Activated CD4-positive, alpha-beta memory T cell treated with anti-CD3 and anti-CD28 coated beads, Interleukin-2, amount 10 ng/mL, durations not matched to agents 7 days and 5 days (primary cell): ENCODE measurements around the gene C16orf92. TPM values are rescaled to one million over a fixed set of nuclear protein-coding genes. Genes with fewer than 3 reads are reported as not detected.

Source experiments
- CTCF ChIA-PET: fragments of 350-600 bp; sonication (Branson Sonifier 250); formaldehyde crosslinking; loops from one replicate; lab custom pipeline; 2021; ENCODE audit warnings: antibody characterized with exemption, inconsistent platforms; lab: Charles Lee
- POLR2A ChIA-PET: fragments of 350-600 bp; sonication (Branson Sonifier 250); formaldehyde crosslinking; loops from one replicate; lab custom pipeline; 2021; ENCODE audit warnings: antibody characterized with exemption; lab: Charles Lee
- DNase-seq: peaks from one replicate; pipeline ENCODE4 v3.0.0-alpha.2; 2020
- H3K27ac Mint-ChIP-seq: one replicate; pipeline ENCODE4 v1.8.0; 2021; ENCODE audit warnings: mild to moderate bottlenecking, mixed read lengths
- H3K27me3 Mint-ChIP-seq: one replicate; pipeline ENCODE4 v1.8.0; 2021; ENCODE audit warnings: mixed read lengths
- H3K36me3 Mint-ChIP-seq: one replicate; pipeline ENCODE4 v1.8.0; 2021; ENCODE audit warnings: low read depth, mixed read lengths
- H3K4me1 Mint-ChIP-seq: one replicate; pipeline ENCODE4 v1.8.0; 2021; ENCODE audit warnings: mixed read lengths
- H3K4me3 Mint-ChIP-seq: one replicate; pipeline ENCODE4 v1.8.0; 2021; ENCODE audit warnings: mild to moderate bottlenecking, mixed read lengths
- H3K9me3 Mint-ChIP-seq: one replicate; pipeline ENCODE4 v1.8.0; 2021; ENCODE audit warnings: mixed read lengths
- total RNA-seq, 2 experiments: library from RNA; stranded (reverse); gene quantifications; one replicate each; pipeline ENCODE4 v1.2.3, GENCODE V29; 2021

Gene C16orf92
- total RNA-seq, 2 experiments from 2014 or later = not detected

GRCh38 chr16:30024451-30024850 is 1.5 kb downstream of the C16orf92 start:
- Mint-ChIP-seq H3K27ac (no peak overlapping the region), H3K4me3 (no peak overlapping the region), H3K4me1 (peaks cover 13% of the 10 kb centered on the region), H3K36me3 (no peaks in the 10 kb centered on the region), H3K27me3 (peaks cover 39% of the 10 kb centered on the region), H3K9me3 (no peaks in the 10 kb centered on the region)
- ChIA-PET POLR2A (no interaction called here), CTCF (no interaction called here)
- no peak for DNase-seq

GRCh38 chr16:30025156-30025555 is 2.2 kb downstream of the C16orf92 start:
- H3K27me3 Mint-ChIP-seq = peaks cover 46% of the 10 kb centered on the region
- ChIA-PET POLR2A (no interaction called here), CTCF (no interaction called here)
- H3K27ac Mint-ChIP-seq = no peak overlapping the region
- H3K4me3 Mint-ChIP-seq = no peak overlapping the region
- no peak for DNase-seq
- H3K36me3 Mint-ChIP-seq = no peaks in the 10 kb centered on the region
- H3K4me1 Mint-ChIP-seq = peaks cover 15% of the 10 kb centered on the region
- no peaks in the 10 kb centered on the region for H3K9me3 Mint-ChIP-seq

DNA sequence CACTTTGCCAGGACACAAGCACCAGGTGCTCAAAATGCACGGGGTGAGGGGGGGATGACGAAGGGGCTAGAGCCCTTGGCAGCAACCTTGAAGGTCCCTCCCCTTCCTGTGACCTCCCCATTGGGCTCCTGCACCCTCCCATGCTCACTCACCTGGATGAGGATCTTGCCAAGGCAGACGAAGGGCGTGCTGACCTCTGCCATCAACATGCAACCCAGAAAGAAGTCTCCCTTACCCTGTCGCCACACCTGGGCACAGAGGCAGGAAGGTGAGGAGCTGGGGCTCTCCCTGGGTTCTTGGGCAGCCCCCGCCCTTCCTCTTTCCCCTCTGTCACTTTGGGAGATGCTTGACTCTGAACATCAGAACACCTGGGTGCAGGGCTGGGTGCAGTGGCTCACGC is 2.6 kb downstream of the C16orf92 start:
- no peak for DNase-seq
- ChIA-PET CTCF (no interaction called here), POLR2A (no interaction called here)
- Mint-ChIP-seq H3K4me3 (no peak overlapping the region), H3K27me3 (peaks cover 45% of the 10 kb centered on the region), H3K27ac (no peak overlapping the region), H3K9me3 (no peaks in the 10 kb centered on the region), H3K36me3 (no peaks in the 10 kb centered on the region), H3K4me1 (peaks cover 16% of the 10 kb centered on the region)

GRCh38 chr16:30026449-30026848 is 3.5 kb downstream of the C16orf92 start:
- DNase-seq = no peak
- Mint-ChIP-seq H3K27me3 (peaks cover 42% of the 10 kb centered on the region), H3K4me1 (peaks cover 8% of the 10 kb centered on the region), H3K9me3 (no peaks in the 10 kb centered on the region), H3K27ac (no peak overlapping the region), H3K4me3 (no peak overlapping the region), H3K36me3 (no peaks in the 10 kb centered on the region)
- CTCF ChIA-PET = no interaction called here
- POLR2A ChIA-PET = no interaction called here

- Mint-ChIP-seq H3K36me3 (no peaks in the 10 kb centered on the region), H3K9me3 (no peaks in the 10 kb centered on the region), H3K4me3 (no peak overlapping the region), H3K4me1 (peaks cover 8% of the 10 kb centered on the region), H3K27ac (no peak overlapping the region), H3K27me3 (peaks cover 48% of the 10 kb centered on the region)
- ChIA-PET CTCF (interaction anchor here (0.5 kb wide), 1 partner anchor 179 kb away, joined by 3 read pairs; no protein-coding TSS in a partner anchor), POLR2A (no interaction called here)
- DNase-seq = no peak
Measured at GRCh38 chr16:30027588-30028437, 4.8 kb downstream of the C16orf92 start.

DNA sequence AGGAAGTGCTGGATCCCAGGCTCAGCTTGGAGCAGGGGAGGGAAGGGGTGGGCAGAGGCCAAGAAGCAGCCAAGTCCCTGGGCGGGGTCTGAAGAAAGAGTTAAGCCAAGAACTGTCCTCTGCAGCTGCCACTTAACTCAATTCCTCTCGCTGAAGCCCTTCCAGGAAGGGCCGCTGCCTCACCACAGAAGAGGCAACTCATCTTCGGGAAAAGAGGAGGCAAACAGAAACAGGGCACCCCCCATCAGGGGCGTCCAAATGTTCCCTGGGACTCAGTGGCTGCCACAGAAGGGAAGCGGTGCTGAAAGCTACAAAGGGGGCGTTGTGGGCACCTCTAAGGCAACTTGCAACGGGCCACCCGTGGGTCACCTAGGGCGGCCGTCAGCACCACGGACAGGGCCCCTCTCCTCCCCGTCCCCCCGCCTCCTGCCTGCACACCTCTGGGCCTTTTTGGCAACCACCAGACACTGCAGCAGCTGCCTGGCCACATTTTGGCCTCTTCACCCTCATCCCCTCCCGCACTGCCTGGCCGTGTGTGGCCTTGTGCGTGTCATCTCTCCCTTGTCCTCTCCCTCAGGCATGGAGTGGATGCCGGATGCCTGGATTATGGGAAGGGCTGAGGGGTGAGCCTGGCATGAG is 5.6 kb downstream of the C16orf92 start:
- Mint-ChIP-seq H3K27me3 (peaks cover 48% of the 10 kb centered on the region), H3K9me3 (no peaks in the 10 kb centered on the region), H3K4me1 (peaks cover 14% of the 10 kb centered on the region), H3K36me3 (no peaks in the 10 kb centered on the region), H3K27ac (no peak overlapping the region), H3K4me3 (no peak overlapping the region)
- ChIA-PET CTCF (interaction anchor here (0.5 kb wide), 1 partner anchor 180 kb away, joined by 3 read pairs; no protein-coding TSS in a partner anchor), POLR2A (no interaction called here)
- peak; percentile 39 for DNase-seq

DNA sequence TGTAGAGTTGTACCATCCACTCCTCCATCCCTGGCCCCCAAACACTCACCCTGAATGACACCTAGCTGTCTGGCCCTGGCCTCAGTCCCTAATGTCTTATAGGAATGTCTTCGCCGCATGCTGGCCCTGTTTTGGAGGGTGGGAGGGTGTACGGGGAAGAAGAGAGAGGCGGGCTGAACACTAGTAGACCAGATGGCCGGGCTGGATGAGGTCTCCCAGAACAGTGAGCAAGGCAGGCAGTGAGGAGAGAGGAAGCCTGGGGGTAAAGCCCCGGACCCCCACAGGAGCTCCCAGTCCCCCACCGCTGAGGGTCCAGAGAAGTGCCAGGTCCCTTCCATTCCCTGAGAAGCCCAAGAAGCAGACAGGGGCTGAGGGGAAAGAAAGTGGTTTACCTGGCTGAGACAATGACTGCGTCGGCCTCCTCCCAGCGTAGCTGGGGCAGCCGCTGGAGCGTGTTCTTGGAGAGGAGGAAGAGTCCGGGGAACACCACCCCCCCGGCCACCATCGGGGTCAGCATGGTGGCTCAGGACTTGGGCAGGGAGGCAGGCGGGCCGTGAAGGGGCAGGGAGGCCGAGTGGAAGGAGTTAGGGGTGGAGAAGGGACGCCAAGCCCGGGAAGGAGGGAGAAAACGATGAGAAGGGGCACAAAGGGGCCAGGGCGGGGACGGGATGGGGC is 7.2 kb downstream of the C16orf92 start:
- ChIA-PET CTCF (no interaction called here), POLR2A (no interaction called here)
- H3K4me1 Mint-ChIP-seq = peaks cover 21% of the 10 kb centered on the region
- no peak overlapping the region for H3K27ac Mint-ChIP-seq
- no peak for DNase-seq
- peaks cover 49% of the 10 kb centered on the region for H3K27me3 Mint-ChIP-seq
- H3K4me3 Mint-ChIP-seq = no peak overlapping the region
- no peaks in the 10 kb centered on the region for H3K36me3 Mint-ChIP-seq
- H3K9me3 Mint-ChIP-seq = no peaks in the 10 kb centered on the region

GRCh38 chr16:30030841-30031413 is 7.9 kb downstream of the C16orf92 start, which contains the start of gene TLCD3B:
TSS of gene TLCD3B (minus strand) at chr16:30031271. CDS start at chr16:30030527, 744 bp downstream.
- no peaks in the 10 kb centered on the region for H3K36me3 Mint-ChIP-seq
- H3K27me3 Mint-ChIP-seq = peaks cover 52% of the 10 kb centered on the region
- DNase-seq = no peak
- ChIA-PET CTCF (interaction anchor here (0.6 to 2.5 kb wide), 16 partner anchors 9 to 351 kb away, joined by 3 to 33 read pairs (median 4); partner anchors contain the start of genes KIF22 and TAOK2), POLR2A (interaction anchor here (1.2 to 2.0 kb wide), 2 partner anchors 23 to 34 kb away, joined by 3 to 7 read pairs; partner anchors contain the start of gene ALDOA)
- H3K4me1 Mint-ChIP-seq = peaks cover 25% of the 10 kb centered on the region
- no peaks in the 10 kb centered on the region for H3K9me3 Mint-ChIP-seq
- H3K27ac Mint-ChIP-seq = no peak within 1 kb of the TSS
- no peak within 1 kb of the TSS for H3K4me3 Mint-ChIP-seq

GRCh38 chr16:30031477-30031918 is 8.5 kb downstream of the C16orf92 start:
- Mint-ChIP-seq H3K4me1 (peaks cover 25% of the 10 kb centered on the region), H3K27me3 (peaks cover 52% of the 10 kb centered on the region), H3K9me3 (no peaks in the 10 kb centered on the region), H3K27ac (no peak overlapping the region), H3K36me3 (no peaks in the 10 kb centered on the region), H3K4me3 (no peak overlapping the region)
- POLR2A ChIA-PET = interaction anchor here (0.6 to 2.0 kb wide), 6 partner anchors 8 to 331 kb away, joined by 3 to 7 read pairs (median 4); partner anchors contain the start of genes ALDOA, C16orf92 and HIRIP3
- DNase-seq = no peak
- CTCF ChIA-PET = interaction anchor here (0.6 to 2.5 kb wide), 24 partner anchors 8 to 352 kb away, joined by 3 to 33 read pairs (median 4); partner anchors contain the start of genes ALDOA, CORO1A, KCTD13 and KIF22

DNA sequence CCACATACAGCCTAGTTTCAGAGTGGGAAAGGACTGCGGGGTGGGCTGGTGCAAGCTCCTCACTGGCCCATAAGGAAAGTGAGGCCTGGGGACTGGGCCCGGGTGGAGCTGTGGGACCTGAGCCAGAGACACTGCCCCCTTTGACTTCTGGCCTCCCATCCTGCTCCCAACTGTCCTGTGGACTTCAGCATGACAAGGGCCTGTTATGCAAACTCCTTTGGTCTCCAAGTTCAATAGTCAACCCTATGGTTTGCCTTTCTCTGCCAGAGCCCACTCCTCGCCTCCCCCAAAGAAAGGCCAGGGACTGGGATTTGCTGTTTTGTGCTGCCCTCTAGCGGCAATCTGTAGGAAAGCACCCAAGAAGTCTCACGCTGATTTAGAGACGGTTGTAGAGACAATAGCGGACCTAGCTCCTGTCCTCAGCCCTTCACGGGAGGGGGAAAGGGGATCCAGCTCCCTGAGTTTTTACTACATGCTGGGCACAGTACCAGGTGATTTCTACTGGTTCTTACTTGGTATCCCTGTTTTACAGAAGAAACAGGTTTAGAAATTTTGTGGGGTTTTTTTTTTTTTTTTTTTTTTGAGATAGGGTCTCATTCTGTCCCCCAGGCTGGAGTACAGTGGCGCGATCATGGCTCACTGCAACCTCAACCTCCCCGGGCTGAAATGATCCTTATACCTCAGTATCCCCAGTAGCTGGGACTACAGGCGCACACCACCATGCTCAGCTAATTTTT is 9.3 kb downstream of the C16orf92 start:
- H3K9me3 Mint-ChIP-seq = no peaks in the 10 kb centered on the region
- H3K36me3 Mint-ChIP-seq = no peaks in the 10 kb centered on the region
- DNase-seq = peak; percentile 72
- ChIA-PET CTCF (interaction anchor here (0.5 to 2.5 kb wide), 44 partner anchors 9 to 352 kb away, joined by 3 to 33 read pairs (median 4); partner anchors contain the start of genes ALDOA, C16orf92, CDIPT and CORO1A), POLR2A (interaction anchor here (0.6 to 2.0 kb wide), 5 partner anchors 9 to 332 kb away, joined by 3 to 7 read pairs (median 4); partner anchors contain the start of genes ALDOA, C16orf92 and HIRIP3)
- H3K4me1 Mint-ChIP-seq = peaks cover 25% of the 10 kb centered on the region
- H3K27ac Mint-ChIP-seq = no peak overlapping the region
- no peak overlapping the region for H3K4me3 Mint-ChIP-seq
- H3K27me3 Mint-ChIP-seq = peaks cover 45% of the 10 kb centered on the region

GRCh38 chr16:30033270-30033669 is 10.3 kb downstream of the C16orf92 start:
- H3K9me3 Mint-ChIP-seq = no peaks in the 10 kb centered on the region
- no peak overlapping the region for H3K27ac Mint-ChIP-seq
- H3K4me3 Mint-ChIP-seq = no peak overlapping the region
- CTCF ChIA-PET = interaction anchor here (0.9 to 2.5 kb wide), 13 partner anchors 11 to 342 kb away, joined by 3 to 33 read pairs (median 4); partner anchors contain the start of gene C16orf92
- peaks cover 25% of the 10 kb centered on the region for H3K4me1 Mint-ChIP-seq
- POLR2A ChIA-PET = no interaction called here
- DNase-seq = no peak
- H3K36me3 Mint-ChIP-seq = no peaks in the 10 kb centered on the region
- peaks cover 35% of the 10 kb centered on the region for H3K27me3 Mint-ChIP-seq
